ENCODE data around the gene C2CD2L.

- TF ChIP-seq CTCF (IDR thresholded peaks at IDR 0.05) (no peak), POLR2A (IDR thresholded peaks at IDR 0.05) (no peak)
These were observed 7.4 kb upstream of the C2CD2L start for GRCh38 chr11:119099711-119100110.
